Suprapubic skin (tissue), 4 donors: ENCODE measurements around the gene FLNA.

Source experiments
- CTCF ChIP-seq, 2 donors: fragments of 200-600 bp in 1 of 2; fragments of 450-650 bp in 1 of 2; sonication (generic) in 1 of 2; IDR thresholded peaks; one replicate each; pipeline ENCODE4 v1.5.1; 2016 to 2019; ENCODE audit warnings: antibody characterized with exemption in 2 of 2, mild to moderate bottlenecking in 1 of 2, moderate library complexity in 1 of 2
- EP300 ChIP-seq: sonication (generic); formaldehyde crosslinking; IDR thresholded peaks from one replicate; pipeline ENCODE4 v1.6.1; 2017; ENCODE audit warnings: antibody characterized with exemption
- POLR2A ChIP-seq, 2 donors: fragments of 450-650 bp; IDR thresholded peaks; one replicate each; pipeline ENCODE4 v1.6.1; 2017; ENCODE audit warnings: antibody characterized with exemption in 2 of 2, mild to moderate bottlenecking in 2 of 2, moderate library complexity in 2 of 2
- POLR2AphosphoS5 ChIP-seq, 3 donors: sonication (generic); formaldehyde crosslinking; IDR thresholded peaks; one replicate each; pipeline ENCODE4 v1.6.1; 2017; ENCODE audit warnings: antibody characterized with exemption in 3 of 3

- TF ChIP-seq POLR2A (IDR thresholded peaks at IDR 0.05): no peak
- no peak for TF ChIP-seq POLR2AphosphoS5 (IDR thresholded peaks at IDR 0.05)
- TF ChIP-seq EP300: no peak
- TF ChIP-seq CTCF (IDR thresholded peaks at IDR 0.05): no peak
Observed at GRCh38 chrX:154372612-154373022, 1.8 kb downstream of the FLNA start.
